ENCODE results near the gene FBLN2.

The FBLN2 gene

GRCh38 chr3:13533885-13534301 lies 15.0 kb upstream of the FBLN2 start:
- FAIRE-seq = no peak

- no peak for FAIRE-seq
Measured at GRCh38 chr3:13535526-13535875, 13.4 kb upstream of the FBLN2 start.

- no peak for FAIRE-seq
Measured at GRCh38 chr3:13535905-13536304, 13.0 kb upstream of the FBLN2 start.

GRCh38 chr3:13536432-13536831 lies 12.5 kb upstream of the FBLN2 start:
- FAIRE-seq = no peak

GRCh38 chr3:13536832-13537231 lies 12.1 kb upstream of the FBLN2 start:
- FAIRE-seq = no peak

- FAIRE-seq = no peak
Measured at GRCh38 chr3:13537244-13537908, 11.5 kb upstream of the FBLN2 start.

- FAIRE-seq = no peak
Measured at GRCh38 chr3:13537909-13538296, 11.0 kb upstream of the FBLN2 start.

- no peak for FAIRE-seq
Measured at GRCh38 chr3:13538520-13539291, 10.2 kb upstream of the FBLN2 start.

GRCh38 chr3:13539292-13539638 lies 9.7 kb upstream of the FBLN2 start:
- no peak for FAIRE-seq

- no peak for FAIRE-seq
Measured at GRCh38 chr3:13539671-13540070, 9.3 kb upstream of the FBLN2 start.

GRCh38 chr3:13540297-13540995 lies 8.5 kb upstream of the FBLN2 start:
- no peak for FAIRE-seq

GRCh38 chr3:13541691-13542090 lies 7.2 kb upstream of the FBLN2 start:
- FAIRE-seq = no peak

- no peak for FAIRE-seq
Measured at GRCh38 chr3:13542142-13542541, 6.8 kb upstream of the FBLN2 start.

GRCh38 chr3:13543253-13543652 lies 5.7 kb upstream of the FBLN2 start:
- no peak for FAIRE-seq

- FAIRE-seq = no peak
Measured at GRCh38 chr3:13544293-13544831, 4.6 kb upstream of the FBLN2 start.

GRCh38 chr3:13544951-13545651 lies 3.8 kb upstream of the FBLN2 start:
- FAIRE-seq = no peak

GRCh38 chr3:13545952-13546454 lies 2.9 kb upstream of the FBLN2 start:
- no peak for FAIRE-seq

GRCh38 chr3:13546667-13547171 lies 2.2 kb upstream of the FBLN2 start:
- no peak for FAIRE-seq

- no peak for FAIRE-seq
Measured at GRCh38 chr3:13547591-13548371, 1.1 kb upstream of the FBLN2 start.

- no peak for FAIRE-seq
Measured at GRCh38 chr3:13549623-13550422, 898 bp downstream of the FBLN2 start.

GRCh38 chr3:13550423-13550690 lies 1.4 kb downstream of the FBLN2 start:
- FAIRE-seq = no peak
